HepG2 (cell line): ENCODE data around the gene SCARF1. TPM values are rescaled to one million over a fixed set of nuclear protein-coding genes. Genes with fewer than 3 reads are reported as not detected.

Experiments used
- ATAC-seq: fragments of 200-7000 bp; cut with Tn5 transposase; 3 replicates; pipeline ENCODE4 v1.9.1; 2020; ENCODE audit warnings: mild to moderate bottlenecking, moderate library complexity
- BruUV-seq: library from RNA; stranded (reverse); fragments of 400-500 nt; replicated peaks from 2 replicates; lab custom pipeline; 2021; lab: Mats Ljungman, UMichigan
- CTCF ChIA-PET: fragments of 300-600 bp; formaldehyde crosslinking; extraction: SDS; loops from one replicate; lab custom pipeline; 2021; ENCODE audit warnings: low total read pairs, inconsistent platforms, low intra/inter-chr PET ratio; lab: Yijun Ruan, JAX
- POLR2A ChIA-PET: fragments of 350-600 bp; sonication (Branson Sonifier 250); formaldehyde crosslinking; loops from one replicate; lab custom pipeline; 2020; ENCODE audit warnings: antibody characterized with exemption, inconsistent platforms; lab: Yijun Ruan, JAX
- DNase-seq: peaks from one replicate; pipeline ENCODE4 v3.0.0-alpha.2; 2015; ENCODE audit warnings: low spot score
- FAIRE-seq: peaks from 3 replicates; lab custom pipeline; 2011; peaks lifted over from hg19 to GRCh38; lab: Jason Lieb, UNC
- H2AFZ ChIP-seq: one replicate; pipeline ENCODE4 v1.6.1; 2011; ENCODE audit warnings: low read length, inconsistent platforms
- H3K27ac ChIP-seq: fragments of 300-600 bp; 3 replicates; pipeline ENCODE4 v1.8.0; 2011; ENCODE audit warnings: mixed run types, mild to moderate bottlenecking, mixed read lengths, low read length, inconsistent platforms; ENCODE audit not compliant: insufficient read depth; ENCODE audit errors: extremely low read length
- H3K27me3 ChIP-seq, 2 experiments: fragments of 200-600 bp in 1 of 2; 2 replicates in 1 of 2; 3 replicates in 1 of 2; pipeline versions ENCODE4 v1.6.0 to v1.8.0; 2011; ENCODE audit warnings: low read length in 2 of 2, mild to moderate bottlenecking in 2 of 2, moderate library complexity in 2 of 2, inconsistent platforms in 1 of 2; ENCODE audit not compliant: insufficient read depth in 2 of 2, control insufficient read depth in 1 of 2
- H3K36me3 ChIP-seq, 2 experiments: fragments of 200-600 bp in 1 of 2; replicated peaks in 1 of 2; 2 replicates in 1 of 2; 3 replicates in 1 of 2; pipeline versions ENCODE4 v1.5.1 to v1.8.0; 2011; ENCODE audit warnings: low read length in 2 of 2, inconsistent platforms in 1 of 2; ENCODE audit not compliant: insufficient read depth in 2 of 2, control insufficient read depth in 1 of 2
- H3K4me1 ChIP-seq: 2 replicates; pipeline ENCODE4 v1.5.1; 2012; ENCODE audit warnings: low read length, inconsistent platforms; ENCODE audit not compliant: insufficient read depth
- H3K4me2 ChIP-seq: 2 replicates; pipeline ENCODE4 v1.6.0; 2011; ENCODE audit warnings: low read depth, low read length, inconsistent platforms
- H3K4me3 ChIP-seq, 3 experiments: fragments of 200-600 bp in 1 of 3; sonication (generic), shearing (Covaris generic) in 1 of 3; replicated peaks in 1 of 3; 2 replicates each; pipeline ENCODE4 v1.5.1; 2011 to 2016; ENCODE audit warnings: low read length in 3 of 3, inconsistent platforms in 2 of 3, low read depth in 2 of 3, mild to moderate bottlenecking in 2 of 3, control low read depth in 1 of 3, mixed read lengths in 1 of 3; ENCODE audit not compliant: insufficient read depth in 1 of 3
- H3K79me2 ChIP-seq: one replicate; pipeline ENCODE4 v1.6.1; 2011; ENCODE audit warnings: low read length, inconsistent platforms; ENCODE audit not compliant: insufficient read depth
- H3K9ac ChIP-seq: 2 replicates; pipeline ENCODE4 v1.6.0; 2011; ENCODE audit warnings: mild to moderate bottlenecking, low read depth, low read length, inconsistent platforms; ENCODE audit not compliant: insufficient read depth
- H3K9me3 ChIP-seq: 2 replicates; pipeline ENCODE4 v1.5.1; 2012; ENCODE audit warnings: mild to moderate bottlenecking, low read length
- H4K20me1 ChIP-seq: 2 replicates; pipeline ENCODE4 v1.6.0; 2011; ENCODE audit warnings: inconsistent platforms, mild to moderate bottlenecking, low read length, moderate library complexity; ENCODE audit not compliant: insufficient read depth
- AGO1 ChIP-seq: fragments of 200-400 bp; formaldehyde crosslinking; IDR thresholded peaks from 2 replicates; pipeline ENCODE4 v1.6.1; 2017; ENCODE audit warnings: mild to moderate bottlenecking, low read depth, low read length, moderate library complexity; ENCODE audit not compliant: poor library complexity, severe bottlenecking
- BHLHE40 ChIP-seq: IDR thresholded peaks from 2 replicates; pipeline ENCODE4 v1.6.1; 2011; ENCODE audit warnings: low read length, improper control_type of control experiment
- GABPA ChIP-seq, 2 experiments: IDR thresholded peaks; 2 replicates each; pipeline ENCODE4 v1.6.1; 2011 to 2016; ENCODE audit warnings: low read depth in 2 of 2, low read length in 1 of 2, missing biosample characterization in 1 of 2, missing genetic modification characterization in 1 of 2
- MAFF ChIP-seq: IDR thresholded peaks from 2 replicates; pipeline ENCODE4 v1.6.1; 2011; ENCODE audit warnings: low read depth, low read length, improper control_type of control experiment
- MTA1 ChIP-seq: sonication (generic); formaldehyde crosslinking; IDR thresholded peaks from 2 replicates; pipeline ENCODE4 v1.4.0; 2020; ENCODE audit warnings: missing genetic modification reagents, mild to moderate bottlenecking, borderline replicate concordance
- TCF12 ChIP-seq, 2 experiments: fragments of 450-650 bp in 1 of 2; sonication (generic) in 1 of 2; formaldehyde crosslinking in 1 of 2; IDR thresholded peaks; 2 replicates each; pipeline versions ENCODE4 v1.6.1 to v1.8.0; 2017 to 2022; ENCODE audit warnings: antibody characterized with exemption in 1 of 2, mild to moderate bottlenecking in 1 of 2, missing genetic modification reagents in 1 of 2, moderate library complexity in 1 of 2
- ZFP90 ChIP-seq: sonication (generic); formaldehyde crosslinking; IDR thresholded peaks from 2 replicates; pipeline ENCODE4 v1.8.0; 2022; ENCODE audit warnings: missing genetic modification reagents, mild to moderate bottlenecking, inconsistent platforms, borderline replicate concordance
- ZNF598 ChIP-seq: sonication (generic); formaldehyde crosslinking; IDR thresholded peaks from 2 replicates; pipeline ENCODE4 v1.5.1; 2020; ENCODE audit warnings: mild to moderate bottlenecking, missing genetic modification reagents, borderline replicate concordance
- WGBS: methylation state at CpG from one replicate; pipeline ENCODE4 v1.1.6; 2017; ENCODE audit warnings: low lambda C conversion rate; 5-methylcytosine and 5-hydroxymethylcytosine counted together
- in situ Hi-C: cut with HindIII; loops from 2 replicates; pipeline ENCODE4 v1.10.0; 2017; ENCODE audit warnings: low pct_unique_long_range_greater_than_20kb; ENCODE audit not compliant: extremely low pct_ligation_motif_present
- intact Hi-C: fragments of 100-400 bp; cut with micrococcal nuclease; formaldehyde crosslinking; loops from one replicate; pipeline ENCODE4 v1.10.0; 2022; ENCODE audit not compliant: unreplicated experiment
- polyA plus RNA-seq, 8 experiments: library from polyadenylated mRNA; depleted of rRNA in 3 of 8; stranded (reverse) in 7 of 8; unstranded in 1 of 8; fragments of >200 nt; fragmentation: Illumina TruSeq in 4 of 8; extraction: Trizol in 4 of 8; gene quantifications; 2 replicates each; pipeline versions ENCODE4 v1.2.1 to v1.2.3, GENCODE V29; 2011 to 2016; ENCODE audit warnings: low read depth in 4 of 8, missing spikeins in 1 of 8, mixed read lengths in 1 of 8; ENCODE audit not compliant: insufficient read depth in 1 of 8
- total RNA-seq, 5 experiments: library from RNA; depleted of rRNA; stranded (reverse); fragments of >200 nt; fragmentation: Illumina TruSeq; extraction: Trizol; gene quantifications; 2 replicates each; pipeline ENCODE4 v1.2.3, GENCODE V29; 2016; ENCODE audit warnings: low read depth in 1 of 5
- TF ChIP-seq, protein P1 (sequence below): IDR thresholded peaks from 2 replicates; pipeline ENCODE4 v1.6.1; 2016; ENCODE audit warnings: control low read depth
- TF ChIP-seq, protein P2 (sequence below): sonication (generic); formaldehyde crosslinking; conservative IDR thresholded peaks from 2 replicates; pipeline ENCODE4 v1.8.1; 2023; ENCODE audit warnings: missing genetic modification reagents

SCARF1 gene
- total and polyA plus RNA-seq, 2 of the 13 experiments (the other 11 are each of a cell fraction or from before 2014, with no cell fraction given) = 0.24 to 0.71 TPM

DNA sequence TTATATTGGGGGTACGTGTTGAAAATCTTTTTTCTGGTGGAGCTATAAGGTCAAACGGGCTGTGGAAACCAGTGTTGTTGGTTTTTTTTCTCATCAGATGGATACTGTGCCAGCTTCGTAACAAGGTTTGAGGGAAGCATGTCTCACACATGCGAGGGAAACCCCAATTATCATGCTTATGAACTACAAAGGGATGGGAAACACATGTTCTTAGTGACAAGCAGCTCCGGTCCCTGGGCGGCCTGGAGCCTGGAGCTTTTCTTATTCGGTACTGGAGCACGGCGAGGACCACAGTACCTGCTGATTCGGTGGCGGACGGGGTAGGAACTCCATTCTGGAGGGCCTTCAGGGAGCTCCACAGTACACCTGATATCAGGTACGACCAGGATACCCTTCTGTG lies 29.4 kb downstream of the SCARF1 start:
- FAIRE-seq (no peak), DNase-seq (no peak), ATAC-seq (no peak)
- CTCF ChIA-PET = no interaction called here
- peaks cover 0 to 1% of the 10 kb centered on the region in 2 experiments; a peak in 2 of 5 replicates for H3K36me3 ChIP-seq
- peaks cover 35% of the 10 kb centered on the region for H3K4me1 ChIP-seq
- no peaks in the 10 kb centered on the region for H3K79me2 ChIP-seq
- H3K4me3 ChIP-seq = no peak overlapping the region
- BruUV-seq = no TSS peak
- TF ChIP-seq BHLHE40 (no peak), AGO1 (no peak), TCF12 (IDR thresholded peaks at IDR 0.05) (no peak), TCF12 (CRISPR knock-in tag; IDR thresholded peaks at IDR 0.05) (no peak), GABPA (IDR thresholded peaks at IDR 0.05; ENCODE audit: low read depth, low read length) (no peak), GABPA (CRISPR knock-in tag; IDR thresholded peaks at IDR 0.05; ENCODE audit: low read depth) (no peak), MTA1 (CRISPR knock-in tag) (no peak), ZFP90 (CRISPR knock-in tag) (no peak), ZNF598 (CRISPR knock-in tag) (no peak), MAFF (no peak)
- TF ChIP-seq, protein P1, sequence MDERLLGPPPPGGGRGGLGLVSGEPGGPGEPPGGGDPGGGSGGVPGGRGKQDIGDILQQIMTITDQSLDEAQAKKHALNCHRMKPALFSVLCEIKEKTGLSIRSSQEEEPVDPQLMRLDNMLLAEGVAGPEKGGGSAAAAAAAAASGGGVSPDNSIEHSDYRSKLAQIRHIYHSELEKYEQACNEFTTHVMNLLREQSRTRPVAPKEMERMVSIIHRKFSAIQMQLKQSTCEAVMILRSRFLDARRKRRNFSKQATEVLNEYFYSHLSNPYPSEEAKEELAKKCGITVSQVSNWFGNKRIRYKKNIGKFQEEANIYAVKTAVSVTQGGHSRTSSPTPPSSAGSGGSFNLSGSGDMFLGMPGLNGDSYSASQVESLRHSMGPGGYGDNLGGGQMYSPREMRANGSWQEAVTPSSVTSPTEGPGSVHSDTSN (CRISPR knock-in tag) = no peak
- TF ChIP-seq, protein P2, sequence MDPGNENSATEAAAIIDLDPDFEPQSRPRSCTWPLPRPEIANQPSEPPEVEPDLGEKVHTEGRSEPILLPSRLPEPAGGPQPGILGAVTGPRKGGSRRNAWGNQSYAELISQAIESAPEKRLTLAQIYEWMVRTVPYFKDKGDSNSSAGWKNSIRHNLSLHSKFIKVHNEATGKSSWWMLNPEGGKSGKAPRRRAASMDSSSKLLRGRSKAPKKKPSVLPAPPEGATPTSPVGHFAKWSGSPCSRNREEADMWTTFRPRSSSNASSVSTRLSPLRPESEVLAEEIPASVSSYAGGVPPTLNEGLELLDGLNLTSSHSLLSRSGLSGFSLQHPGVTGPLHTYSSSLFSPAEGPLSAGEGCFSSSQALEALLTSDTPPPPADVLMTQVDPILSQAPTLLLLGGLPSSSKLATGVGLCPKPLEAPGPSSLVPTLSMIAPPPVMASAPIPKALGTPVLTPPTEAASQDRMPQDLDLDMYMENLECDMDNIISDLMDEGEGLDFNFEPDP (CRISPR knock-in tag) = no peak
- H3K9me3 ChIP-seq = no peaks in the 10 kb centered on the region
- intact Hi-C loops (no loop called here), in situ Hi-C loops (no loop called here)
- POLR2A ChIA-PET = interaction anchor here (1.3 kb wide), 1 partner anchor 18 kb away, joined by 5 read pairs; no protein-coding TSS in a partner anchor
- WGBS = 85% methylated on average over 13 of the region's 13 CpGs
- no peaks in the 10 kb centered on the region for H4K20me1 ChIP-seq
- H3K27me3 ChIP-seq = no peaks in the 10 kb centered on the region
- no peak overlapping the region for H3K9ac ChIP-seq
- no peak overlapping the region for H3K27ac ChIP-seq
- H2AFZ ChIP-seq = no peak overlapping the region
- no peak overlapping the region for H3K4me2 ChIP-seq
